Vagina (tissue), 2 donors: ENCODE measurements around the gene CPOX.

Experiments
- CTCF ChIP-seq, 3 experiments: fragments of 450-650 bp in 2 of 3; fragments of 200-600 bp in 1 of 3; sonication (generic) in 1 of 3; IDR thresholded peaks; one replicate each; pipeline ENCODE4 v1.5.1; 2017 to 2019; ENCODE audit warnings: antibody characterized with exemption in 3 of 3, mild to moderate bottlenecking in 2 of 3, moderate library complexity in 2 of 3
- POLR2A ChIP-seq, 2 donors: fragments of 450-650 bp; IDR thresholded peaks; one replicate each; pipeline ENCODE4 v1.6.1; 2017; ENCODE audit warnings: antibody characterized with exemption in 2 of 2, mild to moderate bottlenecking in 2 of 2, moderate library complexity in 2 of 2
- POLR2AphosphoS5 ChIP-seq, 2 donors: sonication (generic); formaldehyde crosslinking; IDR thresholded peaks; one replicate each; pipeline ENCODE4 v1.9.0; 2017; ENCODE audit warnings: antibody characterized with exemption in 2 of 2, mild to moderate bottlenecking in 2 of 2, low read depth in 1 of 2; ENCODE audit not compliant: insufficient read depth in 1 of 2

GRCh38 chr3:98532709-98533571 lies 60.5 kb downstream of the CPOX start:
- TF ChIP-seq CTCF (IDR thresholded peaks at IDR 0.05) (no peak), POLR2A (IDR thresholded peaks at IDR 0.05) (no peak), POLR2AphosphoS5 (IDR thresholded peaks at IDR 0.05; ENCODE audit: insufficient read depth in 1 of 2, low read depth in 1 of 2) (no peak)
